A673 (cell line): ENCODE measurements around the gene EBP.

Experiments used
- EZH2 ChIP-seq: fragments of 200-600 bp; sonication (generic); IDR thresholded peaks from 2 replicates; pipeline ENCODE4 v1.6.1; 2017; ENCODE audit warnings: borderline replicate concordance, low read depth, mild to moderate bottlenecking, mixed read lengths, antibody characterized with exemption, low read length; ENCODE audit not compliant: poor library complexity, severe bottlenecking
- TF ChIP-seq, protein P1 (sequence below): fragments of 300-800, 200-600 bp; sonication (generic); conservative IDR thresholded peaks from 2 replicates; pipeline ENCODE4 v1.5.1; 2017; ENCODE audit warnings: low read depth, mild to moderate bottlenecking, antibody characterized with exemption, low read length, moderate library complexity, mixed read lengths

GRCh38 chrX:48541140-48541814, 19.7 kb downstream of the EBP start:
- TF ChIP-seq, protein P1, sequence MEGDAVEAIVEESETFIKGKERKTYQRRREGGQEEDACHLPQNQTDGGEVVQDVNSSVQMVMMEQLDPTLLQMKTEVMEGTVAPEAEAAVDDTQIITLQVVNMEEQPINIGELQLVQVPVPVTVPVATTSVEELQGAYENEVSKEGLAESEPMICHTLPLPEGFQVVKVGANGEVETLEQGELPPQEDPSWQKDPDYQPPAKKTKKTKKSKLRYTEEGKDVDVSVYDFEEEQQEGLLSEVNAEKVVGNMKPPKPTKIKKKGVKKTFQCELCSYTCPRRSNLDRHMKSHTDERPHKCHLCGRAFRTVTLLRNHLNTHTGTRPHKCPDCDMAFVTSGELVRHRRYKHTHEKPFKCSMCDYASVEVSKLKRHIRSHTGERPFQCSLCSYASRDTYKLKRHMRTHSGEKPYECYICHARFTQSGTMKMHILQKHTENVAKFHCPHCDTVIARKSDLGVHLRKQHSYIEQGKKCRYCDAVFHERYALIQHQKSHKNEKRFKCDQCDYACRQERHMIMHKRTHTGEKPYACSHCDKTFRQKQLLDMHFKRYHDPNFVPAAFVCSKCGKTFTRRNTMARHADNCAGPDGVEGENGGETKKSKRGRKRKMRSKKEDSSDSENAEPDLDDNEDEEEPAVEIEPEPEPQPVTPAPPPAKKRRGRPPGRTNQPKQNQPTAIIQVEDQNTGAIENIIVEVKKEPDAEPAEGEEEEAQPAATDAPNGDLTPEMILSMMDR = no peak
- TF ChIP-seq EZH2 = no peak
